ENCODE data around the gene CAP2.
"Not testable (repeated sequence)": the region's sequence is repeated elsewhere in the genome, so short reads cannot be mapped to it uniquely, and the experiment has no call there.

The CAP2 gene

GRCh38 chr6:17439243-17439993 lies 46.0 kb downstream of the CAP2 start:
- Histone ChIP-seq H3K36me3 (ENCODE audit: control insufficient read depth, insufficient read depth, low read length) (no peaks in the 10 kb centered on the region), H3K27me3 (ENCODE audit: control insufficient read depth, insufficient read depth, low read length) (no peaks in the 10 kb centered on the region), H3K9me3 (ENCODE audit: control insufficient read depth, insufficient read depth, low read length) (no peaks in the 10 kb centered on the region), H3K4me1 (ENCODE audit: control insufficient read depth, insufficient read depth, low read length) (no peaks in the 10 kb centered on the region), H3K9ac (ENCODE audit: low read depth, low read length) (no peak overlapping the region), H3K4me3 (ENCODE audit: low read depth, low read length) (no peak overlapping the region), H3K27ac (ENCODE audit: low read depth, low read length) (no peak overlapping the region)

- H3K9ac ChIP-seq (ENCODE audit: low read depth, low read length); H3K9me3 ChIP-seq (ENCODE audit: control insufficient read depth, insufficient read depth, low read length); H3K36me3 ChIP-seq (ENCODE audit: control insufficient read depth, insufficient read depth, low read length); H3K27me3 ChIP-seq (ENCODE audit: control insufficient read depth, insufficient read depth, low read length); H3K27ac ChIP-seq (ENCODE audit: low read depth, low read length); H3K4me1 ChIP-seq (ENCODE audit: control insufficient read depth, insufficient read depth, low read length); H3K4me3 ChIP-seq (ENCODE audit: low read depth, low read length): not testable (repeated sequence)
These were observed 47.4 kb downstream of the CAP2 start for GRCh38 chr6:17440811-17441210.

GRCh38 chr6:17442196-17442595 lies 48.8 kb downstream of the CAP2 start:
- Histone ChIP-seq H3K9me3 (ENCODE audit: control insufficient read depth, insufficient read depth, low read length) (no peaks in the 10 kb centered on the region), H3K36me3 (ENCODE audit: control insufficient read depth, insufficient read depth, low read length) (no peaks in the 10 kb centered on the region), H3K27ac (ENCODE audit: low read depth, low read length) (no peak overlapping the region), H3K4me1 (ENCODE audit: control insufficient read depth, insufficient read depth, low read length) (no peaks in the 10 kb centered on the region), H3K27me3 (ENCODE audit: control insufficient read depth, insufficient read depth, low read length) (no peaks in the 10 kb centered on the region), H3K9ac (ENCODE audit: low read depth, low read length) (no peak overlapping the region), H3K4me3 (ENCODE audit: low read depth, low read length) (no peak overlapping the region)

- no peak overlapping the region for H3K9ac ChIP-seq (ENCODE audit: low read depth, low read length)
- no peaks in the 10 kb centered on the region for H3K4me1 ChIP-seq (ENCODE audit: control insufficient read depth, insufficient read depth, low read length)
- no peak overlapping the region for H3K27ac ChIP-seq (ENCODE audit: low read depth, low read length)
- H3K27me3 ChIP-seq (ENCODE audit: control insufficient read depth, insufficient read depth, low read length) = no peaks in the 10 kb centered on the region
- H3K36me3 ChIP-seq (ENCODE audit: control insufficient read depth, insufficient read depth, low read length) = no peaks in the 10 kb centered on the region
- H3K4me3 ChIP-seq (ENCODE audit: low read depth, low read length) = no peak overlapping the region
- H3K9me3 ChIP-seq (ENCODE audit: control insufficient read depth, insufficient read depth, low read length) = no peaks in the 10 kb centered on the region
These were observed 53.3 kb downstream of the CAP2 start for GRCh38 chr6:17446713-17447112.

- Histone ChIP-seq H3K36me3 (ENCODE audit: control insufficient read depth, insufficient read depth, low read length) (no peaks in the 10 kb centered on the region), H3K9ac (ENCODE audit: low read depth, low read length) (no peak overlapping the region), H3K4me1 (ENCODE audit: control insufficient read depth, insufficient read depth, low read length) (no peaks in the 10 kb centered on the region)
These were observed 54.8 kb downstream of the CAP2 start for GRCh38 chr6:17448165-17448564.

GRCh38 chr6:17450397-17450796 lies 57.0 kb downstream of the CAP2 start:
- Histone ChIP-seq H3K9me3 (ENCODE audit: control insufficient read depth, insufficient read depth, low read length) (no peaks in the 10 kb centered on the region), H3K4me3 (ENCODE audit: low read depth, low read length) (no peak overlapping the region), H3K27ac (ENCODE audit: low read depth, low read length) (no peak overlapping the region), H3K9ac (ENCODE audit: low read depth, low read length) (no peak overlapping the region), H3K4me1 (ENCODE audit: control insufficient read depth, insufficient read depth, low read length) (peaks cover 11% of the 10 kb centered on the region), H3K36me3 (ENCODE audit: control insufficient read depth, insufficient read depth, low read length) (no peaks in the 10 kb centered on the region), H3K27me3 (ENCODE audit: control insufficient read depth, insufficient read depth, low read length) (no peaks in the 10 kb centered on the region)

More at GRCh38 chr6:17448165-17448564, 54.8 kb downstream of the CAP2 start:
- Histone ChIP-seq H3K9me3 (ENCODE audit: control insufficient read depth, insufficient read depth, low read length) (no peaks in the 10 kb centered on the region), H3K27ac (ENCODE audit: low read depth, low read length) (no peak overlapping the region), H3K27me3 (ENCODE audit: control insufficient read depth, insufficient read depth, low read length) (no peaks in the 10 kb centered on the region), H3K4me3 (ENCODE audit: low read depth, low read length) (no peak overlapping the region)

- Histone ChIP-seq H3K27me3 (ENCODE audit: control insufficient read depth, insufficient read depth, low read length) (no peaks in the 10 kb centered on the region), H3K4me3 (ENCODE audit: low read depth, low read length) (no peak overlapping the region), H3K27ac (ENCODE audit: low read depth, low read length) (no peak overlapping the region), H3K9me3 (ENCODE audit: control insufficient read depth, insufficient read depth, low read length) (no peaks in the 10 kb centered on the region), H3K36me3 (ENCODE audit: control insufficient read depth, insufficient read depth, low read length) (no peaks in the 10 kb centered on the region), H3K9ac (ENCODE audit: low read depth, low read length) (no peak overlapping the region), H3K4me1 (ENCODE audit: control insufficient read depth, insufficient read depth, low read length) (peaks cover 11% of the 10 kb centered on the region)
These were observed 57.4 kb downstream of the CAP2 start for GRCh38 chr6:17450832-17451231.

- Histone ChIP-seq H3K9ac (ENCODE audit: low read depth, low read length) (no peak overlapping the region), H3K27me3 (ENCODE audit: control insufficient read depth, insufficient read depth, low read length) (no peaks in the 10 kb centered on the region), H3K27ac (ENCODE audit: low read depth, low read length) (no peak overlapping the region), H3K36me3 (ENCODE audit: control insufficient read depth, insufficient read depth, low read length) (no peaks in the 10 kb centered on the region), H3K4me3 (ENCODE audit: low read depth, low read length) (no peak overlapping the region), H3K4me1 (ENCODE audit: control insufficient read depth, insufficient read depth, low read length) (peaks cover 11% of the 10 kb centered on the region), H3K9me3 (ENCODE audit: control insufficient read depth, insufficient read depth, low read length) (no peaks in the 10 kb centered on the region)
These were observed 58.7 kb downstream of the CAP2 start for GRCh38 chr6:17452096-17452495.

GRCh38 chr6:17454316-17455005 lies 61.1 kb downstream of the CAP2 start:
- H3K9ac ChIP-seq (ENCODE audit: low read depth, low read length) = no peak overlapping the region

GRCh38 chr6:17455919-17456318 lies 62.5 kb downstream of the CAP2 start:
- Histone ChIP-seq H3K4me1 (ENCODE audit: control insufficient read depth, insufficient read depth, low read length) (peaks cover 11% of the 10 kb centered on the region), H3K27ac (ENCODE audit: low read depth, low read length) (no peak overlapping the region)

More at GRCh38 chr6:17454316-17455005, 61.1 kb downstream of the CAP2 start:
- Histone ChIP-seq H3K4me3 (ENCODE audit: low read depth, low read length) (no peak overlapping the region), H3K36me3 (ENCODE audit: control insufficient read depth, insufficient read depth, low read length) (no peaks in the 10 kb centered on the region), H3K27me3 (ENCODE audit: control insufficient read depth, insufficient read depth, low read length) (no peaks in the 10 kb centered on the region), H3K4me1 (ENCODE audit: control insufficient read depth, insufficient read depth, low read length) (peaks cover 11% of the 10 kb centered on the region), H3K9me3 (ENCODE audit: control insufficient read depth, insufficient read depth, low read length) (no peaks in the 10 kb centered on the region), H3K27ac (ENCODE audit: low read depth, low read length) (no peak overlapping the region)

GRCh38 chr6:17456711-17457110 lies 63.3 kb downstream of the CAP2 start:
- Histone ChIP-seq H3K9ac (ENCODE audit: low read depth, low read length) (no peak overlapping the region), H3K27ac (ENCODE audit: low read depth, low read length) (no peak overlapping the region)

More at GRCh38 chr6:17455919-17456318, 62.5 kb downstream of the CAP2 start:
- Histone ChIP-seq H3K36me3 (ENCODE audit: control insufficient read depth, insufficient read depth, low read length) (no peaks in the 10 kb centered on the region), H3K27me3 (ENCODE audit: control insufficient read depth, insufficient read depth, low read length) (no peaks in the 10 kb centered on the region), H3K4me3 (ENCODE audit: low read depth, low read length) (no peak overlapping the region), H3K9ac (ENCODE audit: low read depth, low read length) (no peak overlapping the region), H3K9me3 (ENCODE audit: control insufficient read depth, insufficient read depth, low read length) (no peaks in the 10 kb centered on the region)

More at GRCh38 chr6:17456711-17457110, 63.3 kb downstream of the CAP2 start:
- Histone ChIP-seq H3K4me3 (ENCODE audit: low read depth, low read length) (no peak overlapping the region), H3K4me1 (ENCODE audit: control insufficient read depth, insufficient read depth, low read length) (peaks cover 11% of the 10 kb centered on the region), H3K9me3 (ENCODE audit: control insufficient read depth, insufficient read depth, low read length) (no peaks in the 10 kb centered on the region), H3K27me3 (ENCODE audit: control insufficient read depth, insufficient read depth, low read length) (no peaks in the 10 kb centered on the region), H3K36me3 (ENCODE audit: control insufficient read depth, insufficient read depth, low read length) (no peaks in the 10 kb centered on the region)

Measured in HUES48 (cell line).